C4-2B (cell line): ENCODE results near the gene IFI27.

Experiments used
- H3K27ac ChIP-seq: fragments of 450-650 bp; 2 replicates; pipeline ENCODE4 v1.5.1; 2017
- ZFX ChIP-seq: fragments of 450-650 bp; IDR thresholded peaks from 2 replicates; pipeline ENCODE4 v1.6.1; 2017
- TF ChIP-seq, protein P1 (sequence below): fragments of 450-650 bp; conservative IDR thresholded peaks from 2 replicates; pipeline ENCODE4 v1.5.1; 2017; ENCODE audit warnings: mild to moderate bottlenecking

IFI27 gene

GRCh38 chr14:94126419-94126677 is 15.8 kb downstream of the IFI27 start:
- no peak overlapping the region for H3K27ac ChIP-seq
- TF ChIP-seq, protein P1, sequence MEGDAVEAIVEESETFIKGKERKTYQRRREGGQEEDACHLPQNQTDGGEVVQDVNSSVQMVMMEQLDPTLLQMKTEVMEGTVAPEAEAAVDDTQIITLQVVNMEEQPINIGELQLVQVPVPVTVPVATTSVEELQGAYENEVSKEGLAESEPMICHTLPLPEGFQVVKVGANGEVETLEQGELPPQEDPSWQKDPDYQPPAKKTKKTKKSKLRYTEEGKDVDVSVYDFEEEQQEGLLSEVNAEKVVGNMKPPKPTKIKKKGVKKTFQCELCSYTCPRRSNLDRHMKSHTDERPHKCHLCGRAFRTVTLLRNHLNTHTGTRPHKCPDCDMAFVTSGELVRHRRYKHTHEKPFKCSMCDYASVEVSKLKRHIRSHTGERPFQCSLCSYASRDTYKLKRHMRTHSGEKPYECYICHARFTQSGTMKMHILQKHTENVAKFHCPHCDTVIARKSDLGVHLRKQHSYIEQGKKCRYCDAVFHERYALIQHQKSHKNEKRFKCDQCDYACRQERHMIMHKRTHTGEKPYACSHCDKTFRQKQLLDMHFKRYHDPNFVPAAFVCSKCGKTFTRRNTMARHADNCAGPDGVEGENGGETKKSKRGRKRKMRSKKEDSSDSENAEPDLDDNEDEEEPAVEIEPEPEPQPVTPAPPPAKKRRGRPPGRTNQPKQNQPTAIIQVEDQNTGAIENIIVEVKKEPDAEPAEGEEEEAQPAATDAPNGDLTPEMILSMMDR, result no peak
- TF ChIP-seq ZFX, result no peak

DNA sequence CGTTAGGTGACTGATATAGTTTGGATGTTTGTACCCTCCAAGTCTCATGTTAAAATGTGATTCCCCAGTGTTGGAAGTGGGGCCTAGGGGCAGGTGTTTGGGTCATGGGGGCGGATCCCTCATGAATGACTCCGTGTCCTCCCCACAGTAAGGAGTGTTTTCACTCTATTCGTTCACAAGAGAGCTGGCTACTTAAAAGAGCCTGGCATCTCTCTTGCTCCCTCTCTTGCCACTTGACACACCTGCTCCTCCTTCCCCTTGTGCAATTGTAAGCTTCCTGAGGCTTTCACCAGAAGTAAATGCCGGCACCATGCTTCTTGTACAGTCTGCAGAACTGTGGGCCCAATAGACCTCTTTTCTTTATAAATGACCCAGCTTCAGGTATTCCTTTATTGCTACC is 16.3 kb downstream of the IFI27 start:
- no peak overlapping the region for H3K27ac ChIP-seq
- no peak for TF ChIP-seq ZFX
- TF ChIP-seq, protein P1, result no peak

DNA sequence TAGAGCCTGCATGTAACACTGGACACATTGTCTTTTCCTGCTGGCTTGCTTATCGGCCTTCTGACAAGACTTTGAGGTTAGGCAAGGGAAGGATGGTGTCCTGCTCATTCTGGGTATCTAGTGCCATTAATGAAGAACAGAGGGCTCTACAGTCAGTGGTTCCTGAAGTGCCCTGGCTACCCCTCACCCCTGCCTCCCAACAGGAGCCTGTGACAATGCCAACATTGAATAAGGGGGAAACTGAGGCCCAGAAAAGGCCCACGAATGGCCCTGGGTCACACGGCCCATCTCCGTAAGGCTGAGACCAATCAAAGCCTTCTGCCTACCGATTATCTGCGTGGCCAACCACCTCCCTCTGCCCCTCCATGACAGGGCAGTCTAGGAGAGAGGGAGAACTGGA is 16.8 kb downstream of the IFI27 start:
- TF ChIP-seq ZFX, result no peak
- TF ChIP-seq, protein P1, result no peak
- H3K27ac ChIP-seq, result no peak overlapping the region

- TF ChIP-seq, protein P1, result no peak
- TF ChIP-seq ZFX, result no peak
- no peak overlapping the region for H3K27ac ChIP-seq
Measured at GRCh38 chr14:94128216-94128839, 17.8 kb downstream of the IFI27 start.

- no peak within 1 kb of the TSS for H3K27ac ChIP-seq
Measured at GRCh38 chr14:94129111-94129757, 18.7 kb downstream of the IFI27 start, which contains the start of gene IFI27L2. Gene IFI27L2, minus strand, starts transcription at chr14:94129604. Its CDS starts 40 bp downstream, at chr14:94129564.

DNA sequence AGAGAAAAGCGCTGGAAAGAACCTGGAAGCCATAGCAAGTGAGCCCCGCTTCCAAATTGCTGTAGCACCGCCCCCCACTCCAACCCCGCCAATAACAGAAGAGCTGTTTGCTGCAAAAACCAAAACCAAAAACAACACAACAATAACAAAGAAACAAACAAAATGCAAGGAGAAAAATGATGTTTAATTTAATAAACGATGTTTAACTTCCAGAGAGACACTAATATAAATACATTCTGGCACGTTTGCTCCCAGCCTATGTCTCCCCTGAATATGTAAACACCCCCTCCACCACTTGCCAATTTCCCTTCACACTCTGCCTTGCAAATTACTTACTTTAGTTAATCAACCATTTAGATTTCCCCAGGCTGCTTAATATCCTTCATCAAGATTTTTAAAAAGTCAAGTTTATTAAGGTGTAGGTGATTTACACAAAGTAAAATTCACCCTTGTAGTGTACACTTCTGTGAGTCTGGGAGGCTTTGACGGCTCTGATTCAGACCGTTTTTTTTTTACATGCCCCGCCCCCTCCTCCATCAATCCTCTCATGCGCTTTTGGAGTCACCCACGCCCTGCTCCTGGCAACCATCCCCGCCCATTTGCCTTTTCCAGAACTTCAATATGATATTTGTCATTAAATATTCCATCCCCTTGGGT is 19.4 kb downstream of the IFI27 start:
- TF ChIP-seq ZFX, result no peak
- TF ChIP-seq, protein P1, result peak; percentile 10; the same call in 1 of the 2 replicates
- no peak overlapping the region for H3K27ac ChIP-seq

More at GRCh38 chr14:94129111-94129757, 18.7 kb downstream of the IFI27 start, which contains the start of gene IFI27L2:
- TF ChIP-seq ZFX, result no peak

DNA sequence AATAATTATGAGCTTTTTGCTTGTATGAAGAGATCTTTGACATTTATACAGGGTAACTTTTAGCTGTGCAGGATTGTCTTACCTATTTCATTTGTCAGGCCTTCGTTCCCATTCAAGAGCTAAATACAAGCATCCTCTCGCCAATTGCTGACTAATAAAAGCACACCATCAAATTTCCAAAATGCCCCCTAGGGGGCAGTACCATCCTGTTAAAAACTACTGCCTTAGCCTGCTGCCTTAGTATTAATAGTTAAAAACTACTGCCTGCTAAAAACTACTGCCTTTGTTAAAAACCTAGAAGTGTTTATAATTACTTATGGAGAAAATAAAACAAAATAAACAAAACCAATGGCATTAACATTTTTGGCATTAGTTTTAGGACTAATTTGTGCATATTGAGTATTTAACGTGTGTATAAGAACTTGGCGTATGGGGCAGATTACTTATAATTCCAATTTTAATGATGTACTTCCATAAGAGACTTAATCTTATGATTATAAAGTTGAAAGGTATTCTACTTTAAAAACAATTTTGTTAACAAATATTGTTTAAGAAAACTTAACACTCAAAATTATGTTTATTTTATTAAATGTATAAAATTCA is 21.9 kb downstream of the IFI27 start:
- no peak overlapping the region for H3K27ac ChIP-seq
- TF ChIP-seq, protein P1, result peak; percentile 91
- TF ChIP-seq ZFX, result no peak
